Measurements from ENCODE around the gene ABCD3.
"Not testable (repeated sequence)": the region's sequence is repeated elsewhere in the genome, so short reads cannot be mapped to it uniquely, and the experiment has no call there.

Gene ABCD3

DNA sequence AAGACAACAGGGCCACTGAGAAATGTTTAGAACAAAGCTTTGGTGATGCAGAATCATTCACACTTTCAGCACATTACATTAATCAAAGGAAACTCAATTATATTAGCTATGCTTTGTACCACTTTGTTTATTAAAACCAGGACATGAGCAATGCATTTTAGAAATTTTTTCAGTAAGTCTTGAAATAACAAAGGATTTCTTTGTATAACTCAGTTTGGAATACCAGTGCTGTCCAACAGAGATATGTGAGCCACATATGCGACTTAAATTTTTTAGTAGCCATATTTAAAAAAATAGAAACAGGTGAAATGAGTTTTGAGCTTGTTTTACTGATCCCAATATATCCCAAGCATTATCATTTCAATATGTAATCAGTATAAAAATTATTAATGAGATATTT lies 142.1 kb downstream of the ABCD3 start:
- Histone ChIP-seq H3F3A (ENCODE audit: low read depth) (no peaks in the 10 kb centered on the region), H3K9me3 (ENCODE audit: insufficient read depth, low read depth, low read length) (no peaks in the 10 kb centered on the region), H3K4me1 (ENCODE audit: insufficient read depth, low read length, poor library complexity, severe bottlenecking) (no peaks in the 10 kb centered on the region), H3K79me2 (ENCODE audit: insufficient read depth, low read length) (no peaks in the 10 kb centered on the region), H2AFZ (ENCODE audit: low read length) (no peak overlapping the region), H3K4me2 (ENCODE audit: low read depth, low read length, poor library complexity, severe bottlenecking) (no peak overlapping the region), H3K36me3 (ENCODE audit: insufficient read depth, low read length) (no peaks in the 10 kb centered on the region), H4K20me1 (ENCODE audit: insufficient read depth, low read length, poor library complexity, severe bottlenecking) (no peaks in the 10 kb centered on the region), H3K9me2 (replicated peaks; ENCODE audit: low read depth, low read length) (no peaks in the 10 kb centered on the region), H3K27me3 (ENCODE audit: insufficient read depth, low read length, poor library complexity, severe bottlenecking) (no peaks in the 10 kb centered on the region), H3K4me3 (ENCODE audit: low read length, poor library complexity, severe bottlenecking) (no peak overlapping the region), H3K9ac (ENCODE audit: low read depth, low read length, poor library complexity, severe bottlenecking) (no peak overlapping the region)
- TF ChIP-seq, protein P1, sequence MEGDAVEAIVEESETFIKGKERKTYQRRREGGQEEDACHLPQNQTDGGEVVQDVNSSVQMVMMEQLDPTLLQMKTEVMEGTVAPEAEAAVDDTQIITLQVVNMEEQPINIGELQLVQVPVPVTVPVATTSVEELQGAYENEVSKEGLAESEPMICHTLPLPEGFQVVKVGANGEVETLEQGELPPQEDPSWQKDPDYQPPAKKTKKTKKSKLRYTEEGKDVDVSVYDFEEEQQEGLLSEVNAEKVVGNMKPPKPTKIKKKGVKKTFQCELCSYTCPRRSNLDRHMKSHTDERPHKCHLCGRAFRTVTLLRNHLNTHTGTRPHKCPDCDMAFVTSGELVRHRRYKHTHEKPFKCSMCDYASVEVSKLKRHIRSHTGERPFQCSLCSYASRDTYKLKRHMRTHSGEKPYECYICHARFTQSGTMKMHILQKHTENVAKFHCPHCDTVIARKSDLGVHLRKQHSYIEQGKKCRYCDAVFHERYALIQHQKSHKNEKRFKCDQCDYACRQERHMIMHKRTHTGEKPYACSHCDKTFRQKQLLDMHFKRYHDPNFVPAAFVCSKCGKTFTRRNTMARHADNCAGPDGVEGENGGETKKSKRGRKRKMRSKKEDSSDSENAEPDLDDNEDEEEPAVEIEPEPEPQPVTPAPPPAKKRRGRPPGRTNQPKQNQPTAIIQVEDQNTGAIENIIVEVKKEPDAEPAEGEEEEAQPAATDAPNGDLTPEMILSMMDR (conservative IDR thresholded peaks at IDR 0.05; ENCODE audit: low read length) = no peak
- TF ChIP-seq EZH2phosphoT487 (IDR thresholded peaks at IDR 0.05; ENCODE audit: borderline replicate concordance) = no peak

- no peaks in the 10 kb centered on the region for H3K4me1 ChIP-seq (ENCODE audit: insufficient read depth, low read length, poor library complexity, severe bottlenecking)
- H3F3A ChIP-seq (ENCODE audit: low read depth) = no peaks in the 10 kb centered on the region
- H4K20me1 ChIP-seq (ENCODE audit: insufficient read depth, low read length, poor library complexity, severe bottlenecking) = no peaks in the 10 kb centered on the region
- TF ChIP-seq EZH2phosphoT487 (IDR thresholded peaks at IDR 0.05; ENCODE audit: borderline replicate concordance) = no peak
- TF ChIP-seq, protein P1 (conservative IDR thresholded peaks at IDR 0.05; ENCODE audit: low read length) = no peak
- H3K9ac ChIP-seq (ENCODE audit: low read depth, low read length, poor library complexity, severe bottlenecking) = no peak overlapping the region
- no peaks in the 10 kb centered on the region for H3K27me3 ChIP-seq (ENCODE audit: insufficient read depth, low read length, poor library complexity, severe bottlenecking)
- no peaks in the 10 kb centered on the region for H3K79me2 ChIP-seq (ENCODE audit: insufficient read depth, low read length)
- no peak overlapping the region for H3K4me3 ChIP-seq (ENCODE audit: low read length, poor library complexity, severe bottlenecking)
- H3K36me3 ChIP-seq (ENCODE audit: insufficient read depth, low read length) = no peaks in the 10 kb centered on the region
- no peak overlapping the region for H2AFZ ChIP-seq (ENCODE audit: low read length)
- no peaks in the 10 kb centered on the region for H3K9me3 ChIP-seq (ENCODE audit: insufficient read depth, low read depth, low read length)
- no peak overlapping the region for H3K4me2 ChIP-seq (ENCODE audit: low read depth, low read length, poor library complexity, severe bottlenecking)
- H3K9me2 ChIP-seq (replicated peaks; ENCODE audit: low read depth, low read length) = no peaks in the 10 kb centered on the region
These were observed 144.5 kb downstream of the ABCD3 start for GRCh38 chr1:94562519-94563260.

- Histone ChIP-seq H3K79me2 (ENCODE audit: insufficient read depth, low read length) (no peaks in the 10 kb centered on the region), H4K20me1 (ENCODE audit: insufficient read depth, low read length, poor library complexity, severe bottlenecking) (no peaks in the 10 kb centered on the region), H3K9ac (ENCODE audit: low read depth, low read length, poor library complexity, severe bottlenecking) (no peak overlapping the region), H2AFZ (ENCODE audit: low read length) (no peak overlapping the region), H3K4me1 (ENCODE audit: insufficient read depth, low read length, poor library complexity, severe bottlenecking) (no peaks in the 10 kb centered on the region), H3K9me2 (replicated peaks; ENCODE audit: low read depth, low read length) (no peaks in the 10 kb centered on the region), H3K27me3 (ENCODE audit: insufficient read depth, low read length, poor library complexity, severe bottlenecking) (no peaks in the 10 kb centered on the region), H3F3A (ENCODE audit: low read depth) (no peaks in the 10 kb centered on the region), H3K36me3 (ENCODE audit: insufficient read depth, low read length) (no peaks in the 10 kb centered on the region), H3K9me3 (ENCODE audit: insufficient read depth, low read depth, low read length) (no peaks in the 10 kb centered on the region), H3K4me3 (ENCODE audit: low read length, poor library complexity, severe bottlenecking) (no peak overlapping the region), H3K4me2 (ENCODE audit: low read depth, low read length, poor library complexity, severe bottlenecking) (no peak overlapping the region)
- no peak for TF ChIP-seq EZH2phosphoT487 (IDR thresholded peaks at IDR 0.05; ENCODE audit: borderline replicate concordance)
- TF ChIP-seq, protein P1 (conservative IDR thresholded peaks at IDR 0.05; ENCODE audit: low read length) = no peak
These were observed 147.7 kb downstream of the ABCD3 start for GRCh38 chr1:94565901-94566300.

- not testable (repeated sequence) for H3K4me2 ChIP-seq (ENCODE audit: low read depth, low read length, poor library complexity, severe bottlenecking); H3K9me2 ChIP-seq (replicated peaks; ENCODE audit: low read depth, low read length); H3K4me3 ChIP-seq (ENCODE audit: low read length, poor library complexity, severe bottlenecking); H3K79me2 ChIP-seq (ENCODE audit: insufficient read depth, low read length); H3K36me3 ChIP-seq (ENCODE audit: insufficient read depth, low read length); H3K9ac ChIP-seq (ENCODE audit: low read depth, low read length, poor library complexity, severe bottlenecking); H3K4me1 ChIP-seq (ENCODE audit: insufficient read depth, low read length, poor library complexity, severe bottlenecking); H3F3A ChIP-seq (ENCODE audit: low read depth); H3K27me3 ChIP-seq (ENCODE audit: insufficient read depth, low read length, poor library complexity, severe bottlenecking); H3K9me3 ChIP-seq (ENCODE audit: insufficient read depth, low read depth, low read length); H2AFZ ChIP-seq (ENCODE audit: low read length); H4K20me1 ChIP-seq (ENCODE audit: insufficient read depth, low read length, poor library complexity, severe bottlenecking)
These were observed 148.2 kb downstream of the ABCD3 start for GRCh38 chr1:94566436-94566835.

DNA sequence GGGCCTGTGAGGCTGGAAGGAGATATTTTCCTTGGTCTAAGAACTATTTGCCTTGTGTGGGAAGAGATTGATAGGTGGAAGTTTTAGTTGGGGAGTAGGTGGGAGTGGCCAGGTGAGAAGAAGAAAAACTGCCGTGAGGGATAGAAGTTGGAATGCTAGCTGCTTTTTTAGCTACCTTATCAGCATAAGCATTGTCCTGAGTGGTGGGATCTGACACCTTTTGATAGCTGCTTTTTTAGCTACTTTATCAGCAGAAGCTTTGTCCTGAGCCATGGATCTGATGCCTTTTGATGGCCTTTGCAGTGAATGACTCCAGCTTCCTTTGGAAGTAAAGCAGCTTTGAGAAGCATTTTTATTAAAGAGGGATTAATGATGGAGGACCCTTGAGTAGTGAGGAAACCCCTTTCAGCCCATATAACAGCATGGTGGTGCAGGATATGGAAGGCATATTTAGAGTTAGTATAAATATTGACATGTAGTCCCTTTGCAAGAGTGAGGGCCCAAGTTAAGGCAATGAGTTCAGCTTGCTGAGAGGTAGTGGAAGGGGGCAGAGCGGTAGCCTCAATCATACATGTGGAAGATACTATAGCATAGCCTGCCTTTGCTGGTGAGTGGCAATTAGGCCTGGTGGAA lies 149.9 kb downstream of the ABCD3 start:
- not testable (repeated sequence) for H3K27me3 ChIP-seq (ENCODE audit: insufficient read depth, low read length, poor library complexity, severe bottlenecking); H2AFZ ChIP-seq (ENCODE audit: low read length); H3K9me2 ChIP-seq (replicated peaks; ENCODE audit: low read depth, low read length); H3F3A ChIP-seq (ENCODE audit: low read depth); H3K79me2 ChIP-seq (ENCODE audit: insufficient read depth, low read length); H3K4me2 ChIP-seq (ENCODE audit: low read depth, low read length, poor library complexity, severe bottlenecking); H3K9ac ChIP-seq (ENCODE audit: low read depth, low read length, poor library complexity, severe bottlenecking); H3K9me3 ChIP-seq (ENCODE audit: insufficient read depth, low read depth, low read length); H3K4me3 ChIP-seq (ENCODE audit: low read length, poor library complexity, severe bottlenecking); H3K36me3 ChIP-seq (ENCODE audit: insufficient read depth, low read length); H3K4me1 ChIP-seq (ENCODE audit: insufficient read depth, low read length, poor library complexity, severe bottlenecking); H4K20me1 ChIP-seq (ENCODE audit: insufficient read depth, low read length, poor library complexity, severe bottlenecking)
